HG03378 (cell line): Measurements from ENCODE around the gene RPS21.

Source experiments
- ATAC-seq: cut with Tn5 transposase; IDR thresholded peaks from one replicate; pipeline ENCODE4 v1.9.1; 2021; ENCODE audit warnings: mild to moderate bottlenecking, moderate library complexity; ENCODE audit not compliant: unreplicated experiment

The RPS21 gene

DNA sequence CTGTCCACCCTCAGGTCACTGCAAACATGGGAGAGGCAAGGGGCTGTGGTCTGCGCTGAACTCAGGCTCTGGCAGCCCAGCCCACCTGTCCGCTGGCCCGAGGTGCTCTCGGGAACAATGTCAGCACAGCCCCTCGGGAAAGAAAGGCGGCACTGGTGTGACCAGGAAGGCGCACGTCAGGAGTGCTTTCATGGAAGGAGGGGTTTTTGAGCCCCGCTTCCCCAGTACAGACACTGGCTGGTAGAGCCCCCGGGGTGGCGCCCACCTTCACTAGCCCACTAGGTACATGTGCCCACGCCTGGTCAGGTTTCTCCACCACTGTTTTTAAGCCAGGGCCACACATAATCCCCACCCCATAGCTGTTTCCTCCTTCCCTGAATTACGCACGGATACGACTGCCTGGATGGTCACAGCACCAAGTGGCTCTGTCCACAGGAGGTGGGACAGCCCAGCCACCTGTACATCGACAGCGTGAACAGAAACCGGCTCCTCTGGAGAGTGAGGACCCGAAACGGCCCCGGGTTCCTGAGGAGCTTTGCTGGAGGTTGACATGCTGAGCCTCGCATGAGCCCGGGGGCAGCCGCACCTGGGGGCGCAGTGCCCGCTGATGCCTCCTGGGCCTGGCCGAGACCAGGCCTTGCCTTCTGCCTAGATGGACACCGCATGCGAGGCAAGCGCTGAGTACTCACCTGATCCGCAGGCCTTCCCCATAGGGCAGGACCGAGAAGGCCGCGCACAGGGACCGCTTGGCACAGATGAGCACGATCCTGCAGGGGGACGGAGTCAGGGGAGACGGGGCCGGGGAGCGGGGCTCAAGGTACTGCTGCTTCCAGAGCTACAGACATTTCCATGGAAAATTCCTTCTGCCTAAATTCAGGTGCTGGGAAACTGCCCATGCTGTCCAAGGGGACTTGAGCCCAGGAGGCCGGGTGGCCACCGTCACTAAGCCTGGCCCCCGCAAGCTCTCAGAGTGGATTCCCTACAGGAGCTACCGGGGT lies 7.6 kb downstream of the RPS21 start:
- no peak for ATAC-seq

DNA sequence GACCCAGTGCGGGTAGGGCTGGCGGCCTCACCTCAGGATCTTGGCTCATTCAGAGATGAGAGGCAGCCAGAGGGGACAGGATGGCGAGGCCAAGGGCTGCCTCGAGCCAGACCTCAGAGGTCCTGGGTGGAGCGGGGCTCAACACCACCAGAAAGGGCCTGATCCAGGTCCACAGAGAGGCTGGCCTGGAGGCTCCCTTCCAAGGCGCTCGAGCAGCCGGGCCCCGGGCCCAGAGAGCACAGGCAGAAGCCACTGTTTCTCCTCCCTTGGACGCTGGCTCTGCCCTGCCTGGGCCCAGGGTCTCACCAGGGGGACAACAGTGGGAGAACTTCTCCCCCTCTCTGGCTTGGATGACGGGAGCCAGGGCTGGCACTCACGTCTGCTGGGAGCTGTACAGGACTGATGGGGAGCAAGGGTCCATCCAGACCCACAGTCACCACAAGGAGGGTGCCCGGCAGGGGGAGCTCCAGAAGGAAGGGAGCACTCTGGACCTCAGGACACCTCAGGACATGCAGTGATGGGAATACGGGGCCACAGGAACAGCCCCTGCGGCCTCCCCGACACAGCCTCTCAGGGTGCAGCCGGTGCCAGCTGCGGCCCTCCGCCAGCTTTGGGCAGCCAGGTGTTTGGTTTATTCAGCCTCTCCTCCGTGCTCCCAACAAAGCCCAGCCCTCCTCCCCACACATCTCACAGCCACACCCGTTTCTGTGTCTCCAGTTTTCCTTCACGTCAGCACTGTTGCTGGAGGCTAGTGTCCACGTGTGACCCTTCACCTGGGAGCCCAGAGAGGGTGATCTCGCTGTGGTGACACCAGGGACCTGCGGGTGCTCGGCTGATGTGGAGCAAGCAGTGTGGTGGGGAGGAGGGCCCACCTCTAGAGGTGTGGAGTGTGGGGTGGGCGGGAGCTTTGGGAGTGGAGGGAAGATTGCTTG lies 8.7 kb downstream of the RPS21 start:
- no peak for ATAC-seq

GRCh38 chr20:62396367-62397239 lies 9.7 kb downstream of the RPS21 start:
- ATAC-seq = no peak

GRCh38 chr20:62398120-62398821 lies 11.4 kb downstream of the RPS21 start:
- no peak for ATAC-seq

GRCh38 chr20:62400021-62400420 lies 13.1 kb downstream of the RPS21 start:
- ATAC-seq = no peak

DNA sequence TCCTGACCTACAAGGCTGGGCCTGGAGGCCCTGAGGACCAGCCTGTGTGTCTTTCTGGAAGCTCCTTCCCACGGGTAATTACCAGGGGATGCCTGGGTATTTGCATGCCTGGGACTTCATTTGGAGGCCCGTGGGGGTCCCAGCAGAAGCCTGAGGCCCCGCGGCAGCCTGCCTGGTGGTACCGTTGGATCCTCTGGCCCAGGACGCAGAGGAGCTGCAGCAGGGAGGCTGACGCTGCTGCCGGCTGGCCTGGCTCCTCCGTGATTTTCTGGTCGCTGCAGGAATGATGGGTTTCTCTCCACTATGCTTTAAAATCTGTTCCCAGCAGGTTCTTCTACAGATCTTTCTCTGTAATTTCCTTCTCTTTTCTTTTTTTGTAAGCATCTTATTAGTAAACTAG lies 13.6 kb downstream of the RPS21 start:
- ATAC-seq = no peak

DNA sequence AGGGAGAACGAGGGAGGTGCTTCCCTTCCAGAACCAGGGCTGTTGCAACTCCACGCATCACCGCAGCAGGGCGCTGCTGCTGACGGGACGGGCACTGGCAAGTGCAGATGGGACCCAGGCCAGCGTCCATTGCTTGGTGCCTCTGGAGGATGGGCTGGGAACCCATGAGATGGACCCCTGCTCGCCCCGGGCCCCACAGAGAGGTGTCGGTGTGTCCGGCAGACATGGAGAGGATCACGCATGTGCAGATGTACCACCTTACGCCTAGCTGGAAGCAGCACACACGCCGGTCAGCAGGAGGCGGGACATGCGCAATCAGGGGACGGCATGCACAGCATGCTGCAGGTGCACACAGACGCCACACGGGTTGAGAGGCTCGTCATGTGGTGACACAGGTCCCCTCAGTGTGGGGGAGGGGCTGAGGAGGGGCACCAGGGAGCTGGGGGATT lies 14.5 kb downstream of the RPS21 start:
- ATAC-seq = no peak

- no peak for ATAC-seq
These were observed 15.7 kb downstream of the RPS21 start for GRCh38 chr20:62402456-62403150.

- no peak for ATAC-seq
These were observed 16.4 kb downstream of the RPS21 start for GRCh38 chr20:62403331-62403730.

- ATAC-seq = no peak
These were observed 17.3 kb downstream of the RPS21 start for GRCh38 chr20:62404112-62404665.

DNA sequence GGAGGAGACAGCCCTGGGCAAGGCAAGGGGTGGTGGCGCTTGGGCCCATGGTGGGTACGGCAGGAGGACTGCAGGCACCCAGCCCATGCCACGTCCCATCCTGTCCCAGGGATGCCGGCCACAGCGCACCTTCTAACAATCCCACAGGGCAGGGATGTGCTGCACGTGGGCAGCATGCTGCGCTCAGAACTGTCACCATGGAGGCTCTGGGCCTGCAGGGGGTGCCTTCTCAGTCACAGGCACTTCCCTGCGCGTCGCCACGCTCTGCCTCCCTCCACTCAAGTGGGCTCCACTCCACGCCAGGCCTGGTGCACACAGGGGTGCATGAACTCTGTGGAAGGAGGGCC lies 17.8 kb downstream of the RPS21 start:
- ATAC-seq = no peak

GRCh38 chr20:62405108-62405980 lies 18.4 kb downstream of the RPS21 start:
- ATAC-seq = no peak

- ATAC-seq = no peak
These were observed 19.1 kb downstream of the RPS21 start for GRCh38 chr20:62405981-62406513.

- peak; percentile 5 for ATAC-seq
These were observed 19.8 kb downstream of the RPS21 start for GRCh38 chr20:62406635-62407176.

- peak; percentile 63 for ATAC-seq
These were observed 20.5 kb downstream of the RPS21 start, which contains the start of gene CABLES2 for GRCh38 chr20:62407221-62407992. CABLES2 (minus strand) TSS chr20:62407285; CDS start chr20:62407276, 9 bp downstream.

- no peak for ATAC-seq
These were observed 21.2 kb downstream of the RPS21 start for GRCh38 chr20:62408055-62408454.

- no peak for ATAC-seq
These were observed 21.7 kb downstream of the RPS21 start for GRCh38 chr20:62408640-62409039.
